Endothelial cell (in vitro differentiated cells): ENCODE data around the gene ATXN7. TPM values are rescaled to one million over a fixed set of nuclear protein-coding genes. Genes with fewer than 3 reads are reported as not detected.

ENCODE experiments used
- DNase-seq: peaks from one replicate; pipeline ENCODE4 v3.0.0; 2021; ENCODE audit warnings: low spot score
- H3K27ac Mint-ChIP-seq: one replicate; pipeline ENCODE4 v1.8.0; 2021; ENCODE audit warnings: mixed read lengths, inconsistent platforms; ENCODE audit not compliant: unreplicated experiment
- H3K27me3 Mint-ChIP-seq: one replicate; pipeline ENCODE4 v1.8.0; 2021; ENCODE audit warnings: mild to moderate bottlenecking, moderate library complexity, mixed read lengths, inconsistent platforms; ENCODE audit not compliant: unreplicated experiment
- H3K36me3 Mint-ChIP-seq: one replicate; pipeline ENCODE4 v1.8.0; 2021; ENCODE audit warnings: mild to moderate bottlenecking, low read depth, mixed read lengths, inconsistent platforms; ENCODE audit not compliant: unreplicated experiment
- H3K4me1 Mint-ChIP-seq: one replicate; pipeline ENCODE4 v1.8.0; 2021; ENCODE audit warnings: mild to moderate bottlenecking, mixed read lengths, inconsistent platforms; ENCODE audit not compliant: unreplicated experiment
- H3K4me3 Mint-ChIP-seq: one replicate; pipeline ENCODE4 v1.8.0; 2021; ENCODE audit warnings: mild to moderate bottlenecking, mixed read lengths, inconsistent platforms; ENCODE audit not compliant: unreplicated experiment
- H3K9me3 Mint-ChIP-seq: one replicate; pipeline ENCODE4 v1.8.0; 2021; ENCODE audit warnings: mixed read lengths, inconsistent platforms; ENCODE audit not compliant: unreplicated experiment
- total RNA-seq: library from RNA; stranded (reverse); fragmentation: NEBNext Ultra II Directional; extraction: Animal tissue kit (Norgen Biotek cat#: 25700); gene quantifications from one replicate; pipeline ENCODE4 v1.2.1, GENCODE V29; 2021; ENCODE audit not compliant: unreplicated experiment
- TF ChIP-seq, protein P1 (sequence below): fragments of 200-600 bp; sonication (generic); IDR thresholded peaks from one replicate; pipeline ENCODE4 v1.5.0; 2021; ENCODE audit warnings: antibody characterized with exemption; ENCODE audit not compliant: unreplicated experiment

The ATXN7 gene
- total RNA-seq, 1 donor from 2014 or later = 21.0 TPM

- H3K4me1 Mint-ChIP-seq = peaks cover 14% of the 10 kb centered on the region
- H3K27ac Mint-ChIP-seq = no peak overlapping the region
- H3K9me3 Mint-ChIP-seq = no peaks in the 10 kb centered on the region
- peaks cover under 1% of the 10 kb centered on the region for H3K27me3 Mint-ChIP-seq
- TF ChIP-seq, protein P1, sequence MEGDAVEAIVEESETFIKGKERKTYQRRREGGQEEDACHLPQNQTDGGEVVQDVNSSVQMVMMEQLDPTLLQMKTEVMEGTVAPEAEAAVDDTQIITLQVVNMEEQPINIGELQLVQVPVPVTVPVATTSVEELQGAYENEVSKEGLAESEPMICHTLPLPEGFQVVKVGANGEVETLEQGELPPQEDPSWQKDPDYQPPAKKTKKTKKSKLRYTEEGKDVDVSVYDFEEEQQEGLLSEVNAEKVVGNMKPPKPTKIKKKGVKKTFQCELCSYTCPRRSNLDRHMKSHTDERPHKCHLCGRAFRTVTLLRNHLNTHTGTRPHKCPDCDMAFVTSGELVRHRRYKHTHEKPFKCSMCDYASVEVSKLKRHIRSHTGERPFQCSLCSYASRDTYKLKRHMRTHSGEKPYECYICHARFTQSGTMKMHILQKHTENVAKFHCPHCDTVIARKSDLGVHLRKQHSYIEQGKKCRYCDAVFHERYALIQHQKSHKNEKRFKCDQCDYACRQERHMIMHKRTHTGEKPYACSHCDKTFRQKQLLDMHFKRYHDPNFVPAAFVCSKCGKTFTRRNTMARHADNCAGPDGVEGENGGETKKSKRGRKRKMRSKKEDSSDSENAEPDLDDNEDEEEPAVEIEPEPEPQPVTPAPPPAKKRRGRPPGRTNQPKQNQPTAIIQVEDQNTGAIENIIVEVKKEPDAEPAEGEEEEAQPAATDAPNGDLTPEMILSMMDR = no peak
- H3K36me3 Mint-ChIP-seq = peaks cover under 1% of the 10 kb centered on the region
- no peak for DNase-seq
- no peak overlapping the region for H3K4me3 Mint-ChIP-seq
Measured at GRCh38 chr3:63869940-63870614, 6.4 kb downstream of the ATXN7 start.

- Mint-ChIP-seq H3K27me3 (no peaks in the 10 kb centered on the region), H3K9me3 (no peaks in the 10 kb centered on the region), H3K36me3 (no peaks in the 10 kb centered on the region), H3K27ac (peak overlapping the region; percentile 44), H3K4me3 (no peak overlapping the region), H3K4me1 (peaks cover 10% of the 10 kb centered on the region)
- TF ChIP-seq, protein P1 = no peak
- no peak for DNase-seq
Measured at GRCh38 chr3:63870615-63871005, 6.9 kb downstream of the ATXN7 start.

- H3K4me1 Mint-ChIP-seq = peaks cover 10% of the 10 kb centered on the region
- H3K9me3 Mint-ChIP-seq = no peaks in the 10 kb centered on the region
- no peak overlapping the region for H3K27ac Mint-ChIP-seq
- no peaks in the 10 kb centered on the region for H3K36me3 Mint-ChIP-seq
- no peak overlapping the region for H3K4me3 Mint-ChIP-seq
- DNase-seq = no peak
- no peaks in the 10 kb centered on the region for H3K27me3 Mint-ChIP-seq
- TF ChIP-seq, protein P1 = no peak
Measured at GRCh38 chr3:63872135-63872924, 8.7 kb downstream of the ATXN7 start.

DNA sequence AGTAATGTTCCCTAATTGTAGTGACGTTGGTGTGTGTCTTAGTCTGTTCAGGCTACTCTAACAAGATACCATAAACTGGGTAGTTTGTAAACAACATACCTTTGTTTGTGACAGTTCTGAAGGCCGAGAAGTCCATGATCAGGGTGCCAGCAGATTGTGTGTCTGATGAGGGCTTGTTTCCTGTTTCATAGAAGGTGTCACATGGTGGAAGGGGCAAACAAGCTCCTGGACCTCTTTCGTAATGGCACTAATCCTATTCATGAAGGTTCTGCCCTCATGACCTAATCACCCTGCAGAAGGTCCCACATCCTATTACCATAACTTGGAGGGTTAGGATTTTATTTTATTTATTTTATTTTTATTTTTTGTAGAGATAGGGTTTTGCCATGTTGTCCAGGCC is 11.1 kb downstream of the ATXN7 start:
- Mint-ChIP-seq H3K4me3 (no peak overlapping the region), H3K4me1 (peaks cover 10% of the 10 kb centered on the region), H3K9me3 (no peaks in the 10 kb centered on the region), H3K36me3 (no peaks in the 10 kb centered on the region), H3K27ac (no peak overlapping the region), H3K27me3 (no peaks in the 10 kb centered on the region)
- no peak for DNase-seq
- TF ChIP-seq, protein P1 = no peak

DNA sequence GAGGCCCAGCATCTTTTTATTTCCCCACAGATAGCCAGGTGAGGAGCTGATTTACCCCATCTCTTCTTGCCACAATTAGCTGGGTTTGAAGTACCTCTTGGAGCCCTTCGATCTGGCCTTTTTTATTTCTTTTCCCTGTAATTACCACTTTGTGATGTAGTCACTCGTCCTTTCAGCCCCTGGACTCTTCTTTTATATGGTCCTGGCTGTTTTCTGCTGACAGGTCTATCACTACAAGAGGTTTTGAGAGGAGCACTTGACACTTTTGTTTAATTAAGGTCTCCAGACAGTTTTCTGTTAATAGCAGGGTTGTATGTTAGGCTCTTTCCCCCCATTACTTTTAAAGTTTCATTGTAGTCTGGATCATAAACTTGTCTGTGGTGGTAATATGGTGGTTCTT is 11.8 kb downstream of the ATXN7 start:
- Mint-ChIP-seq H3K4me3 (no peak overlapping the region), H3K27me3 (no peaks in the 10 kb centered on the region), H3K9me3 (no peaks in the 10 kb centered on the region), H3K27ac (no peak overlapping the region), H3K36me3 (no peaks in the 10 kb centered on the region), H3K4me1 (peaks cover 5% of the 10 kb centered on the region)
- TF ChIP-seq, protein P1 = no peak
- no peak for DNase-seq
